B cell (primary cell): ENCODE results near the gene SMAP2. TPM values are rescaled to one million over a fixed set of nuclear protein-coding genes. Genes with fewer than 3 reads are reported as not detected.

Experiments
- ATAC-seq: fragments of 200-7000 bp; cut with Tn5 transposase; one replicate; pipeline ENCODE4 v1.10.0; 2021; ENCODE audit warnings: low read depth, mild to moderate bottlenecking, moderate number of reproducible peaks, moderate library complexity
- CTCF ChIA-PET: fragments of 350-600 bp; sonication (Branson Sonifier 250); formaldehyde crosslinking; loops from one replicate; lab custom pipeline; 2021; ENCODE audit warnings: antibody characterized with exemption, inconsistent platforms; lab: Charles Lee
- POLR2A ChIA-PET: fragments of 350-600 bp; sonication (Branson Sonifier 250); formaldehyde crosslinking; loops from one replicate; lab custom pipeline; 2021; ENCODE audit warnings: antibody characterized with exemption; lab: Charles Lee
- DNase-seq: peaks from one replicate; pipeline ENCODE4 v3.0.0; 2013
- H2AFZ ChIP-seq: 2 replicates; pipeline ENCODE4 v1.6.1; 2012; ENCODE audit warnings: mild to moderate bottlenecking, low read depth, low read length; ENCODE audit not compliant: insufficient read depth, poor library complexity, severe bottlenecking
- H3K27ac ChIP-seq, 2 donors: 1 replicate in 1 of 2; 2 replicates in 1 of 2; pipeline ENCODE4 v1.5.1; 2012 to 2013; ENCODE audit warnings: low read length in 2 of 2, mild to moderate bottlenecking in 2 of 2, moderate library complexity in 1 of 2
- H3K27me3 ChIP-seq, 4 experiments: fragments of 200-600 bp in 1 of 4; sonication (generic) in 1 of 4; replicated peaks in 1 of 4; 1 replicate in 2 of 4; 2 replicates in 2 of 4; pipeline versions ENCODE4 v1.6.1 to v1.7.0; 2013 to 2016; ENCODE audit warnings: low read length in 3 of 4, mild to moderate bottlenecking in 2 of 4, mixed read lengths in 1 of 4, moderate library complexity in 1 of 4; ENCODE audit not compliant: insufficient read depth in 4 of 4, control insufficient read depth in 3 of 4; ENCODE audit errors: control extremely low read depth in 1 of 4
- H3K36me3 ChIP-seq, 2 experiments: replicated peaks in 1 of 2; 1 replicate in 1 of 2; 2 replicates in 1 of 2; pipeline versions ENCODE4 v1.6.1 to v1.7.1; 2013; ENCODE audit warnings: low read length in 1 of 2; ENCODE audit not compliant: insufficient read depth in 2 of 2, control insufficient read depth in 1 of 2; ENCODE audit errors: control extremely low read depth in 1 of 2, extremely low read depth in 1 of 2
- H3K4me1 ChIP-seq, 2 donors: fragments of 200-600 bp in 1 of 2; sonication (generic) in 1 of 2; 1 replicate in 1 of 2; 2 replicates in 1 of 2; pipeline versions ENCODE4 v1.5.1 to v1.6.1; 2013 to 2017; ENCODE audit warnings: low read length in 2 of 2; ENCODE audit not compliant: control insufficient read depth in 2 of 2, insufficient read depth in 2 of 2
- H3K4me2 ChIP-seq: replicated peaks from 2 replicates; pipeline ENCODE3; 2012; ENCODE audit warnings: mild to moderate bottlenecking, low read depth, low read length; ENCODE audit not compliant: poor library complexity, severe bottlenecking
- H3K4me3 ChIP-seq, 5 experiments: fragments of 200-600 bp in 1 of 5; sonication (generic) in 1 of 5; 1 replicate in 3 of 5; 2 replicates in 2 of 5; pipeline versions ENCODE4 v1.5.1 to v1.7.0; 2011 to 2016; ENCODE audit warnings: low read length in 4 of 5, mild to moderate bottlenecking in 4 of 5, low read depth in 2 of 5, control low read depth in 1 of 5, moderate library complexity in 1 of 5; ENCODE audit not compliant: insufficient read depth in 1 of 5; ENCODE audit errors: control extremely low read depth in 1 of 5, extremely low read depth in 1 of 5
- H3K79me2 ChIP-seq: fragments of 200-600 bp; sonication (generic); one replicate; pipeline ENCODE4 v1.6.0; 2016; ENCODE audit warnings: low read length; ENCODE audit not compliant: control insufficient read depth, insufficient read depth
- H3K9ac ChIP-seq: fragments of 200-600 bp; sonication (generic); 2 replicates; pipeline ENCODE4 v1.6.1; 2017; ENCODE audit warnings: mild to moderate bottlenecking, low read length, moderate library complexity
- H3K9me3 ChIP-seq, 3 donors: one replicate each; pipeline versions ENCODE4 v1.6.1 to v1.7.1; 2013; ENCODE audit warnings: low read length in 2 of 3; ENCODE audit not compliant: control insufficient read depth in 2 of 3, insufficient read depth in 1 of 3; ENCODE audit errors: control extremely low read depth in 1 of 3
- H4K20me1 ChIP-seq: 2 replicates; pipeline ENCODE4 v1.6.0; 2012; ENCODE audit warnings: mild to moderate bottlenecking, low read length; ENCODE audit not compliant: insufficient read depth, control insufficient read depth, poor library complexity, severe bottlenecking
- H3K27ac Mint-ChIP-seq: one replicate; pipeline ENCODE4 v1.8.0; 2021; ENCODE audit warnings: mixed read lengths
- H3K27me3 Mint-ChIP-seq: one replicate; pipeline ENCODE4 v1.8.0; 2021; ENCODE audit warnings: mixed read lengths
- H3K4me1 Mint-ChIP-seq: one replicate; pipeline ENCODE4 v1.8.0; 2021; ENCODE audit warnings: mixed read lengths
- H3K4me3 Mint-ChIP-seq: one replicate; pipeline ENCODE4 v1.8.0; 2021; ENCODE audit warnings: mixed read lengths
- H3K9me3 Mint-ChIP-seq: one replicate; pipeline ENCODE4 v1.8.0; 2022; ENCODE audit warnings: mixed read lengths; ENCODE audit not compliant: insufficient read depth
- CTCF ChIP-seq: fragments of 200-600 bp; IDR thresholded peaks from one replicate; pipeline ENCODE4 v1.8.0; 2022; ENCODE audit warnings: antibody characterized with exemption, mild to moderate bottlenecking
- EZH2 ChIP-seq: IDR thresholded peaks from 2 replicates; pipeline ENCODE4 v1.6.1; 2012; ENCODE audit warnings: borderline replicate concordance, low read depth, mild to moderate bottlenecking, moderate library complexity, low read length; ENCODE audit not compliant: insufficient read depth, poor library complexity, severe bottlenecking
- WGBS: methylation state at CpG from one replicate; pipeline ENCODE4 v1.1.5; 2013; ENCODE audit warnings: missing lambda C conversion rate; ENCODE audit not compliant: insufficient coverage; 5-methylcytosine and 5-hydroxymethylcytosine counted together
- intact Hi-C: fragments of 100-400 bp; cut with micrococcal nuclease; formaldehyde crosslinking; loops from one replicate; pipeline ENCODE4 v1.10.0; 2022
- polyA plus RNA-seq: library from polyadenylated mRNA; depleted of rRNA; stranded (reverse); fragments of >200 nt; gene quantifications from 2 replicates; pipeline ENCODE4 v1.2.3, GENCODE V29; 2012
- total RNA-seq, 2 donors: library from RNA; stranded (reverse); fragments of 120-200 nt in 1 of 2; gene quantifications; 1 replicate in 1 of 2; 2 replicates in 1 of 2; pipeline versions ENCODE4 v1.2.3 to v1.2.4, GENCODE V29; 2013 to 2022

SMAP2 gene
- total and polyA plus RNA-seq, 2 donors (not counting 1 experiment from before 2014, with no cell fraction given), result 275 to 305 TPM

- peaks cover 0 to 58% of the 10 kb centered on the region in 2 experiments for H3K36me3 ChIP-seq
- no peak for TF ChIP-seq EZH2
- TF ChIP-seq CTCF, result no peak
These were observed 50.6 kb downstream of the SMAP2 start for GRCh38 chr1:40423951-40424618.

GRCh38 chr1:40425198-40425597, 51.7 kb downstream of the SMAP2 start:
- Histone ChIP-seq H3K9me3 (peaks cover 0 to 4% (median 0%) of the 10 kb centered on the region in 3 donors), H3K9ac (no peak overlapping the region), H3K27me3 (no peaks in the 10 kb centered on the region), H3K4me3 (no peak overlapping the region), H3K36me3 (peaks cover 0 to 49% of the 10 kb centered on the region in 2 experiments), H3K4me1 (peaks cover 19 to 31% of the 10 kb centered on the region in 2 donors), H3K4me2 (no peak overlapping the region), H4K20me1 (peaks cover 25% of the 10 kb centered on the region), H3K79me2 (peaks cover under 1% of the 10 kb centered on the region), H2AFZ (no peak overlapping the region), H3K27ac (peak overlapping the region in 1 of 2 donors; percentile 19)
- 81% methylated on average over 4 of the region's 4 CpGs for WGBS
- ChIA-PET CTCF (interaction anchor here (0.6 to 3.5 kb wide), 9 partner anchors 8 to 285 kb away, joined by 3 to 24 read pairs (median 4); no protein-coding TSS in a partner anchor), POLR2A (interaction anchor here (0.6 kb wide), 1 partner anchor 27 kb away, joined by 3 read pairs; no protein-coding TSS in a partner anchor)
- H3K27me3 Mint-ChIP-seq, result no peaks in the 10 kb centered on the region
- peaks cover 44% of the 10 kb centered on the region for H3K4me1 Mint-ChIP-seq
- H3K27ac Mint-ChIP-seq, result no peak overlapping the region
- intact Hi-C loops, result no loop called here
- TF ChIP-seq EZH2 (no peak), CTCF (no peak)
- H3K4me3 Mint-ChIP-seq, result no peak overlapping the region
- no peak for DNase-seq
- no peak for ATAC-seq
- peaks cover 2% of the 10 kb centered on the region for H3K9me3 Mint-ChIP-seq

More at GRCh38 chr1:40423951-40424618, 50.6 kb downstream of the SMAP2 start:
- peaks cover 0 to 4% (median 0%) of the 10 kb centered on the region in 3 donors for H3K9me3 ChIP-seq
- Mint-ChIP-seq H3K4me1 (peaks cover 44% of the 10 kb centered on the region), H3K4me3 (no peak overlapping the region), H3K9me3 (peaks cover 2% of the 10 kb centered on the region), H3K27ac (peak overlapping the region; percentile 66), H3K27me3 (no peaks in the 10 kb centered on the region)
- POLR2A ChIA-PET, result interaction anchor here (0.8 kb wide), 1 partner anchor 11 kb away, joined by 5 read pairs; no protein-coding TSS in a partner anchor
- peaks cover 19 to 31% of the 10 kb centered on the region in 2 donors for H3K4me1 ChIP-seq
- peaks cover 5% of the 10 kb centered on the region for H3K79me2 ChIP-seq
- no peak overlapping the region for H3K9ac ChIP-seq
- peaks cover 34% of the 10 kb centered on the region for H4K20me1 ChIP-seq
- ATAC-seq (no peak), DNase-seq (no peak)
- H3K27ac ChIP-seq, result peak overlapping the region in 1 of 2 donors; percentile 29
- H3K27me3 ChIP-seq, result no peaks in the 10 kb centered on the region
- H2AFZ ChIP-seq, result no peak overlapping the region
- H3K4me3 ChIP-seq, result no peak overlapping the region
- H3K4me2 ChIP-seq, result no peak overlapping the region
- CTCF ChIA-PET, result interaction anchor here (0.9 to 3.5 kb wide), 7 partner anchors 10 to 337 kb away, joined by 3 to 24 read pairs (median 6); no protein-coding TSS in a partner anchor
- intact Hi-C loops, result no loop called here
- WGBS, result 100% methylated on average over 4 of the region's 6 CpGs
